Common myeloid progenitor, CD34-positive (primary cell): ENCODE results near the gene NPNT.

ENCODE experiments used
- CTCF ChIA-PET: fragments of 350-600 bp; sonication (Branson Sonifier 250); formaldehyde crosslinking; loops from one replicate; lab custom pipeline; 2021; ENCODE audit warnings: antibody characterized with exemption; lab: Charles Lee
- POLR2A ChIA-PET: fragments of 350-600 bp; sonication (Branson Sonifier 250); formaldehyde crosslinking; loops from one replicate; lab custom pipeline; 2021; ENCODE audit warnings: antibody characterized with exemption; lab: Charles Lee
- DNase-seq, 3 donors: peaks; one replicate each; pipeline versions ENCODE4 v3.0.0 to v3.0.0-alpha.2; 2013
- H3K27ac ChIP-seq, 2 experiments: 1 replicate in 1 of 2; 2 replicates in 1 of 2; pipeline ENCODE4 v1.7.0; 2013; ENCODE audit warnings: inconsistent platforms in 2 of 2, low read length in 2 of 2, mild to moderate bottlenecking in 2 of 2, low read depth in 1 of 2, moderate library complexity in 1 of 2; ENCODE audit not compliant: severe bottlenecking in 2 of 2, insufficient read depth in 1 of 2, poor library complexity in 1 of 2
- H3K27me3 ChIP-seq, 5 experiments: replicated peaks in 2 of 5; 1 replicate in 3 of 5; 2 replicates in 2 of 5; pipeline versions ENCODE4 v1.6.1 to v1.7.0; 2013; ENCODE audit warnings: low read length in 4 of 5, mild to moderate bottlenecking in 2 of 5, moderate library complexity in 2 of 5, inconsistent platforms in 1 of 5; ENCODE audit not compliant: insufficient read depth in 5 of 5, control insufficient read depth in 4 of 5
- H3K36me3 ChIP-seq, 4 experiments: 1 replicate in 2 of 4; 2 replicates in 2 of 4; pipeline versions ENCODE4 v1.6.1 to v1.7.0; 2013; ENCODE audit warnings: low read length in 3 of 4, control low read depth in 1 of 4, mild to moderate bottlenecking in 1 of 4; ENCODE audit not compliant: control insufficient read depth in 4 of 4, insufficient read depth in 4 of 4
- H3K4me1 ChIP-seq, 4 experiments: 1 replicate in 3 of 4; 2 replicates in 1 of 4; pipeline versions ENCODE4 v1.6.1 to v1.7.1; 2013; ENCODE audit warnings: low read length in 3 of 4, mild to moderate bottlenecking in 3 of 4, control low read depth in 1 of 4, inconsistent platforms in 1 of 4, moderate library complexity in 1 of 4; ENCODE audit not compliant: control insufficient read depth in 4 of 4, insufficient read depth in 4 of 4; ENCODE audit errors: control extremely low read depth in 1 of 4
- H3K4me3 ChIP-seq, 7 experiments: 1 replicate in 4 of 7; 2 replicates in 3 of 7; pipeline versions ENCODE4 v1.5.1 to v1.7.0; 2013; ENCODE audit warnings: mild to moderate bottlenecking in 7 of 7, low read length in 6 of 7, moderate library complexity in 6 of 7, inconsistent platforms in 2 of 7, low read depth in 2 of 7, control low read depth in 1 of 7; ENCODE audit not compliant: insufficient read depth in 4 of 7, control insufficient read depth in 1 of 7; ENCODE audit errors: extremely low read depth in 1 of 7
- H3K9me3 ChIP-seq, 5 experiments: 1 replicate in 4 of 5; 2 replicates in 1 of 5; pipeline versions ENCODE4 v1.6.1 to v1.7.1; 2013; ENCODE audit warnings: low read length in 4 of 5, mild to moderate bottlenecking in 2 of 5, inconsistent platforms in 1 of 5, low read depth in 1 of 5, moderate library complexity in 1 of 5; ENCODE audit not compliant: control insufficient read depth in 4 of 5, insufficient read depth in 2 of 5; ENCODE audit errors: control extremely low read depth in 1 of 5
- WGBS: methylation state at CpG from one replicate; pipeline ENCODE4 v1.1.5; 2013; ENCODE audit not compliant: insufficient coverage; 5-methylcytosine and 5-hydroxymethylcytosine counted together

The NPNT gene

DNA sequence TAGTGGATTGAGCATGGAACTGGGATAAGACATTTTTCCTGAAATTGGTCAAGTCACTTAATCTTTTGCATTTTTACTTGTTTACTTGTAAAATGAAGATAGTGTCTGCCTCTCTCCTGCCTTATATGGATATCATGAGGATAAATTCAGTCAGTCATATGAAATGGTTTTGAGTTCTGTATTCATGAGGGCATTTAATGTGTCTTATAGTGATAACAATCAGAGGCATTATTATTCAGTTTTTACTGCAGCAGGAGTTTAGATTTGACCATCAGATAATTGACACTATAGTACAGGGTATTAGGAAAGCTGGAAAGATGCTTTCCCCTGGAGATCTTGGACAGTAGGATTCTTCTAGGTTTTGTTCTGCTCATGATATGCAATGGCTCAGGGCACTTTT, 26.0 kb downstream of the NPNT start:
- Histone ChIP-seq H3K4me3 (no peak overlapping the region), H3K27me3 (peaks cover 0 to 6% (median 0%) of the 10 kb centered on the region in 5 experiments), H3K36me3 (no peaks in the 10 kb centered on the region), H3K27ac (no peak overlapping the region), H3K4me1 (no peaks in the 10 kb centered on the region), H3K9me3 (no peaks in the 10 kb centered on the region)
- no peak for DNase-seq
- CTCF ChIA-PET, result no interaction called here
- POLR2A ChIA-PET, result no interaction called here

GRCh38 chr4:105923497-105924238, 28.4 kb downstream of the NPNT start:
- H3K27me3 ChIP-seq, result peaks cover 0 to 6% (median 0%) of the 10 kb centered on the region in 5 experiments
- ChIA-PET CTCF (no interaction called here), POLR2A (no interaction called here)
- no peaks in the 10 kb centered on the region for H3K4me1 ChIP-seq
- no peaks in the 10 kb centered on the region for H3K36me3 ChIP-seq
- no peak overlapping the region for H3K27ac ChIP-seq
- DNase-seq, result no peak
- no peak overlapping the region for H3K4me3 ChIP-seq
- WGBS, result 93% methylated on average over 6 of the region's 7 CpGs
- no peaks in the 10 kb centered on the region for H3K9me3 ChIP-seq

GRCh38 chr4:105924341-105924740, 29.1 kb downstream of the NPNT start:
- WGBS, result 100% methylated on average over 1 of the region's 1 CpG
- H3K36me3 ChIP-seq, result no peaks in the 10 kb centered on the region
- CTCF ChIA-PET, result no interaction called here
- H3K27ac ChIP-seq, result no peak overlapping the region
- no peaks in the 10 kb centered on the region for H3K4me1 ChIP-seq
- peaks cover 0 to 6% (median 0%) of the 10 kb centered on the region in 5 experiments for H3K27me3 ChIP-seq
- no peaks in the 10 kb centered on the region for H3K9me3 ChIP-seq
- POLR2A ChIA-PET, result no interaction called here
- H3K4me3 ChIP-seq, result no peak overlapping the region
- no peak for DNase-seq

- Histone ChIP-seq H3K4me3 (no peak overlapping the region), H3K36me3 (no peaks in the 10 kb centered on the region), H3K9me3 (no peaks in the 10 kb centered on the region), H3K27me3 (peaks cover 0 to 2% (median 0%) of the 10 kb centered on the region in 5 experiments), H3K27ac (no peak overlapping the region), H3K4me1 (no peaks in the 10 kb centered on the region)
- ChIA-PET POLR2A (no interaction called here), CTCF (no interaction called here)
- DNase-seq, result no peak
- no CpG with 5 or more reads among the region's 2 CpGs for WGBS
Measured at GRCh38 chr4:105930698-105931097, 35.4 kb downstream of the NPNT start.

DNA sequence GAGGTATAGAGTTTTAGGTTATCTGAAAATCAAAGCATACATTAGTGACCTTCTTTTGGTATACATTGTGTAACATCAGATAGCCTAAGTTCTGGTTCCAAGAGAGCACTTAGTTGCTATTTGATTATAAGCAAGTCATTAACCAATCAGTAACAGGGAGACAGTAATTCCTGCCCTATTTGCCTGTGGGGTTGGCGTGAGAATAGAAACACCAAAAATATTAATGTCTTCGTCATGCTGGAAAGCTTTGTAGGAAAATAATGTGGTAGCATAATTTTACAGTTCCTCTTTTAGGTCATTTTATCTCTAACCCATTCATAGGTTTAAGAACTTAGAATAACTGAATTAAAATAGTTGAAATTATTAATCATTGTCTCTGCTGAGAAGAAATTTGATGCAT, 37.8 kb downstream of the NPNT start:
- CTCF ChIA-PET, result no interaction called here
- no peak overlapping the region for H3K4me3 ChIP-seq
- H3K27ac ChIP-seq, result no peak overlapping the region
- H3K36me3 ChIP-seq, result no peaks in the 10 kb centered on the region
- peaks cover 0 to 2% (median 0%) of the 10 kb centered on the region in 5 experiments for H3K27me3 ChIP-seq
- no peak for DNase-seq
- H3K9me3 ChIP-seq, result no peaks in the 10 kb centered on the region
- no CpG with 5 or more reads among the region's 2 CpGs for WGBS
- no peaks in the 10 kb centered on the region for H3K4me1 ChIP-seq
- POLR2A ChIA-PET, result no interaction called here

GRCh38 chr4:105934386-105934785, 39.1 kb downstream of the NPNT start:
- CTCF ChIA-PET, result no interaction called here
- H3K27me3 ChIP-seq, result peaks cover 0 to 2% (median 0%) of the 10 kb centered on the region in 5 experiments
- no peak overlapping the region for H3K27ac ChIP-seq
- H3K4me1 ChIP-seq, result no peaks in the 10 kb centered on the region
- WGBS, result 100% methylated on average over 1 of the region's 1 CpG
- no peaks in the 10 kb centered on the region for H3K9me3 ChIP-seq
- POLR2A ChIA-PET, result no interaction called here
- no peaks in the 10 kb centered on the region for H3K36me3 ChIP-seq
- no peak overlapping the region for H3K4me3 ChIP-seq
- no peak for DNase-seq

DNA sequence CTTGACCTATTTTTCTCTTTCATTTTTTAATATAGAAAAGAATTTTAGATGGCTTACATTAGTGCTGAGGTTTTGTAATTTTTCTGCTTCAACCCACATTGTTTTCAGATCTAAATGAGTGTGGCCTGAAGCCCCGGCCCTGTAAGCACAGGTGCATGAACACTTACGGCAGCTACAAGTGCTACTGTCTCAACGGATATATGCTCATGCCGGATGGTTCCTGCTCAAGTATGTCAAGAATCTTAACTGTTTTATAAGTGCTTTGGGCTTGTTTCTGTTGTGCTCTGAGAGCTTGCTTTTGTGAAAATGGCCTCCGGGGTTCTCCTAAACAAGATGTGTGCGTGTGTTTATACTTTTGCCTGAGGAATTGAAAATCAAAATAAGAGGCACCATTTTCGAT, 41.6 kb downstream of the NPNT start:
- no peak overlapping the region for H3K27ac ChIP-seq
- no peak for DNase-seq
- POLR2A ChIA-PET, result no interaction called here
- no peaks in the 10 kb centered on the region for H3K9me3 ChIP-seq
- H3K4me1 ChIP-seq, result no peaks in the 10 kb centered on the region
- CTCF ChIA-PET, result interaction anchor here (0.5 kb wide), 1 partner anchor 1307 kb away, joined by 3 read pairs; no protein-coding TSS in a partner anchor
- H3K36me3 ChIP-seq, result no peaks in the 10 kb centered on the region
- H3K27me3 ChIP-seq, result peaks cover 0 to 2% (median 0%) of the 10 kb centered on the region in 5 experiments
- 94% methylated on average over 4 of the region's 7 CpGs for WGBS
- H3K4me3 ChIP-seq, result no peak overlapping the region
